Memory B cell (primary cell): ENCODE measurements around the gene NUP153.
"Not testable (repeated sequence)": the region's sequence is repeated elsewhere in the genome, so short reads cannot be mapped to it uniquely, and the experiment has no call there.

Source experiments
- ATAC-seq: fragments of 150-1000 bp; cut with Tn5 transposase; 2 replicates; pipeline ENCODE4 v1.10.0; 2021; ENCODE audit warnings: low read depth, mild to moderate bottlenecking, moderate library complexity
- DNase-seq, 2 donors: peaks; one replicate each; pipeline ENCODE4 v3.0.0; 2022; ENCODE audit warnings: low spot score in 2 of 2
- H3K27ac Mint-ChIP-seq: one replicate; pipeline ENCODE4 v1.8.0; 2022; ENCODE audit warnings: mild to moderate bottlenecking, moderate library complexity, mixed read lengths
- H3K27me3 Mint-ChIP-seq: one replicate; pipeline ENCODE4 v1.8.0; 2022; ENCODE audit warnings: mixed read lengths
- H3K36me3 Mint-ChIP-seq: one replicate; pipeline ENCODE4 v1.8.0; 2022; ENCODE audit warnings: mild to moderate bottlenecking, mixed read lengths
- H3K4me1 Mint-ChIP-seq: one replicate; pipeline ENCODE4 v1.8.0; 2022; ENCODE audit warnings: mixed read lengths
- H3K4me3 Mint-ChIP-seq: one replicate; pipeline ENCODE4 v1.8.0; 2022; ENCODE audit warnings: mild to moderate bottlenecking, moderate library complexity, mixed read lengths
- H3K9me3 Mint-ChIP-seq: one replicate; pipeline ENCODE4 v1.8.0; 2022; ENCODE audit warnings: mixed read lengths

The NUP153 gene

GRCh38 chr6:17593246-17593645, 113.5 kb downstream of the NUP153 start:
- H3K27me3 Mint-ChIP-seq = peaks cover 2% of the 10 kb centered on the region
- H3K4me3 Mint-ChIP-seq = no peak overlapping the region
- ATAC-seq (no peak), DNase-seq (no peak)
- H3K9me3 Mint-ChIP-seq = no peaks in the 10 kb centered on the region
- H3K27ac Mint-ChIP-seq = no peak overlapping the region
- H3K36me3 Mint-ChIP-seq = no peaks in the 10 kb centered on the region
- no peaks in the 10 kb centered on the region for H3K4me1 Mint-ChIP-seq

- no peak overlapping the region for H3K4me3 Mint-ChIP-seq
- no peak overlapping the region for H3K27ac Mint-ChIP-seq
- no peaks in the 10 kb centered on the region for H3K4me1 Mint-ChIP-seq
- no peak for ATAC-seq
- DNase-seq = no peak
- H3K9me3 Mint-ChIP-seq = no peaks in the 10 kb centered on the region
- no peaks in the 10 kb centered on the region for H3K36me3 Mint-ChIP-seq
- H3K27me3 Mint-ChIP-seq = peaks cover 2% of the 10 kb centered on the region
Measured at GRCh38 chr6:17591287-17591686, 115.4 kb downstream of the NUP153 start.

- ATAC-seq = no peak
- Mint-ChIP-seq H3K36me3 (no peaks in the 10 kb centered on the region), H3K27me3 (peaks cover 2% of the 10 kb centered on the region), H3K27ac (no peak overlapping the region), H3K9me3 (no peaks in the 10 kb centered on the region), H3K4me3 (no peak overlapping the region), H3K4me1 (no peaks in the 10 kb centered on the region)
- no peak for DNase-seq
Measured at GRCh38 chr6:17589406-17590096, 117.2 kb downstream of the NUP153 start.

- ATAC-seq = no peak
- no peaks in the 10 kb centered on the region for H3K4me1 Mint-ChIP-seq
- no peaks in the 10 kb centered on the region for H3K36me3 Mint-ChIP-seq
- no peak overlapping the region for H3K27ac Mint-ChIP-seq
- no peak overlapping the region for H3K4me3 Mint-ChIP-seq
- no peak for DNase-seq
- no peaks in the 10 kb centered on the region for H3K9me3 Mint-ChIP-seq
- H3K27me3 Mint-ChIP-seq = peaks cover 2% of the 10 kb centered on the region
Measured at GRCh38 chr6:17588011-17588410, 118.7 kb downstream of the NUP153 start.

- ATAC-seq, H3K9me3 Mint-ChIP-seq, H3K4me3 Mint-ChIP-seq, DNase-seq, H3K27me3 Mint-ChIP-seq, H3K4me1 Mint-ChIP-seq, H3K27ac Mint-ChIP-seq, H3K36me3 Mint-ChIP-seq: not testable (repeated sequence)
Measured at GRCh38 chr6:17586623-17587022, 120.1 kb downstream of the NUP153 start.

- peaks cover 2% of the 10 kb centered on the region for H3K27me3 Mint-ChIP-seq
- DNase-seq = no peak
- no peaks in the 10 kb centered on the region for H3K4me1 Mint-ChIP-seq
- H3K36me3 Mint-ChIP-seq = no peaks in the 10 kb centered on the region
- ATAC-seq = peak; percentile 38
- H3K27ac Mint-ChIP-seq = no peak overlapping the region
- H3K4me3 Mint-ChIP-seq = no peak overlapping the region
- H3K9me3 Mint-ChIP-seq = no peaks in the 10 kb centered on the region
Measured at GRCh38 chr6:17585766-17586490, 120.8 kb downstream of the NUP153 start.

GRCh38 chr6:17584241-17584803, 122.4 kb downstream of the NUP153 start:
- no peak for DNase-seq

GRCh38 chr6:17583811-17584210, 122.9 kb downstream of the NUP153 start:
- DNase-seq (no peak), ATAC-seq (no peak)
- no peaks in the 10 kb centered on the region for H3K36me3 Mint-ChIP-seq
- H3K27me3 Mint-ChIP-seq = peaks cover under 1% of the 10 kb centered on the region
- H3K4me1 Mint-ChIP-seq = peaks cover 2% of the 10 kb centered on the region
- no peak overlapping the region for H3K4me3 Mint-ChIP-seq
- no peak overlapping the region for H3K27ac Mint-ChIP-seq
- H3K9me3 Mint-ChIP-seq = no peaks in the 10 kb centered on the region

More at GRCh38 chr6:17584241-17584803, 122.4 kb downstream of the NUP153 start:
- Mint-ChIP-seq H3K27me3 (peaks cover 2% of the 10 kb centered on the region), H3K9me3 (no peaks in the 10 kb centered on the region), H3K4me1 (peaks cover 2% of the 10 kb centered on the region), H3K27ac (no peak overlapping the region), H3K4me3 (no peak overlapping the region), H3K36me3 (no peaks in the 10 kb centered on the region)
- peak; percentile 68 for ATAC-seq

- ATAC-seq, H3K9me3 Mint-ChIP-seq, H3K4me1 Mint-ChIP-seq, DNase-seq, H3K36me3 Mint-ChIP-seq, H3K27me3 Mint-ChIP-seq, H3K27ac Mint-ChIP-seq: not testable (repeated sequence)
- peak overlapping the region; percentile 4 for H3K4me3 Mint-ChIP-seq
Measured at GRCh38 chr6:17581282-17581681, 125.4 kb downstream of the NUP153 start.

GRCh38 chr6:17580518-17581048, 126.1 kb downstream of the NUP153 start:
- Mint-ChIP-seq H3K27ac (no peak overlapping the region), H3K27me3 (no peaks in the 10 kb centered on the region), H3K4me3 (peak overlapping the region; percentile 77), H3K9me3 (peaks cover 8% of the 10 kb centered on the region), H3K4me1 (peaks cover 2% of the 10 kb centered on the region), H3K36me3 (peaks cover 2% of the 10 kb centered on the region)
- DNase-seq (no peak), ATAC-seq (peak; percentile 57)

GRCh38 chr6:17577059-17577458, 129.7 kb downstream of the NUP153 start:
- DNase-seq (no peak), ATAC-seq (no peak)
- Mint-ChIP-seq H3K36me3 (peaks cover 2% of the 10 kb centered on the region), H3K27me3 (peaks cover 5% of the 10 kb centered on the region), H3K9me3 (peaks cover 8% of the 10 kb centered on the region), H3K4me3 (no peak overlapping the region), H3K4me1 (peaks cover 2% of the 10 kb centered on the region), H3K27ac (no peak overlapping the region)

GRCh38 chr6:17574866-17575560, 131.7 kb downstream of the NUP153 start:
- Mint-ChIP-seq H3K4me1 (no peaks in the 10 kb centered on the region), H3K9me3 (peaks cover 8% of the 10 kb centered on the region), H3K4me3 (no peak overlapping the region), H3K27ac (no peak overlapping the region), H3K36me3 (peaks cover 2% of the 10 kb centered on the region), H3K27me3 (peaks cover 7% of the 10 kb centered on the region)
- DNase-seq (no peak), ATAC-seq (no peak)

GRCh38 chr6:17565399-17565798, 141.3 kb downstream of the NUP153 start:
- H3K27me3 Mint-ChIP-seq = no peaks in the 10 kb centered on the region
- ATAC-seq (no peak), DNase-seq (no peak)
- peaks cover 1% of the 10 kb centered on the region for H3K36me3 Mint-ChIP-seq
- no peaks in the 10 kb centered on the region for H3K4me1 Mint-ChIP-seq
- no peak overlapping the region for H3K4me3 Mint-ChIP-seq
- no peak overlapping the region for H3K27ac Mint-ChIP-seq
- peaks cover 5% of the 10 kb centered on the region for H3K9me3 Mint-ChIP-seq
